ENCODE results near the gene SMPX.

GRCh38 chrX:21756785-21757529 is 959 bp downstream of the SMPX start:
- no peak for TF ChIP-seq EZH2 (IDR thresholded peaks at IDR 0.05; ENCODE audit: borderline replicate concordance, low read length)
- no peak for TF ChIP-seq CTCF (conservative IDR thresholded peaks at IDR 0.05 in 1 of 2, IDR thresholded peaks at IDR 0.05 in 1 of 2; ENCODE audit: extremely low read depth in 1 of 2, insufficient read depth in 1 of 2, low read depth in 1 of 2, low read length in 2 of 2)
